Measurements from ENCODE around the gene POLA1.
A peak's percentile ranks its signal among the peaks of the same experiment; 100 is the strongest.
"Not testable (repeated sequence)": the region's sequence is repeated elsewhere in the genome, so short reads cannot be mapped to it uniquely, and the experiment has no call there.

Gene POLA1

GRCh38 chrX:24799078-24799477, 105.4 kb downstream of the POLA1 start:
- DNase-seq: no peak

- DNase-seq: no peak
These were observed 105.8 kb downstream of the POLA1 start for GRCh38 chrX:24799565-24799964.

GRCh38 chrX:24805201-24805600, 111.5 kb downstream of the POLA1 start:
- no peak for DNase-seq

GRCh38 chrX:24819807-24820206, 126.1 kb downstream of the POLA1 start:
- DNase-seq: not testable (repeated sequence)

DNA sequence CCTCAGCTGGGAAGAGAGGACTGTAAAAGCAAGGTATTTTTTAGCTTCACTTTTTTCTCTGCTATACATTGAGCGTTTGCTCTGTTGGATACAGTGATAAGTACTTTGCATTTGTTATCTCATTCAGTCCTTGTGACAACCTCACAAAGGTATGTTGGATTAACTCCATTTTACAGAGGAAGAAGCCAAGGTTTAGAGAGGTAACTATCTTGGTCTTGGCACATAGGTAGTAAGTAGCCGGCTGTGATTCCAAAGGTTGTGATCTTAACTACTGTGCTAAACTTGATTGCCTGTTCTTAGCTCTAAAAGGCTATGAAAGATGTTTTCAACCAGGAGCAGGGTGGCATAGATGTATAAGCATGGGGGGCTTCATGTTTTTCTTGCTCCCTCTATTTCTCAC, 134.4 kb downstream of the POLA1 start:
- no peak for DNase-seq

GRCh38 chrX:24828600-24828999, 134.9 kb downstream of the POLA1 start:
- no peak for DNase-seq

- DNase-seq: no peak
These were observed 140.0 kb downstream of the POLA1 start for GRCh38 chrX:24833695-24834094.

- no peak for DNase-seq
These were observed 144.2 kb downstream of the POLA1 start for GRCh38 chrX:24837966-24838365.

GRCh38 chrX:24838629-24839028, 144.9 kb downstream of the POLA1 start:
- peak in 1 of 5 experiments; percentile 45 for DNase-seq

DNA sequence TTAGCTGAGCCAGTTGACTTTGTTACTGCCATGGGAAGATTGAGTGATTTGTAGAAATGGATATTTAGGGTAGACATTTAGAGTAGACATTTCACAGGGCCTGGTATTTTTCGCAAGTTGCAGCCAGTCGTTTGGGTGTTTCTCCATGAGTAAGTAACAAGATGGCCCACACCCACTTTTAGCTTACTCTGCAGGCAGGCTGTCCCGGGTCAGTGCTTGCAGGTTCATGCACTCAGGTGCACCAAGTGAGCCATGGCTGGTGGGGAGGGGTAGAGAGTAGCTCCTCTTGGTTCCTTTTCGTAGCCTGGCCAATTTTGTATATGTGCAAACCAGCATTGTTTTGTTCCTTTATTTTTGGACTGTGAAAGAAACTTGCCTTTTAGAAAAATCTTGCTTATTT, 145.6 kb downstream of the POLA1 start:
- no peak for DNase-seq

DNA sequence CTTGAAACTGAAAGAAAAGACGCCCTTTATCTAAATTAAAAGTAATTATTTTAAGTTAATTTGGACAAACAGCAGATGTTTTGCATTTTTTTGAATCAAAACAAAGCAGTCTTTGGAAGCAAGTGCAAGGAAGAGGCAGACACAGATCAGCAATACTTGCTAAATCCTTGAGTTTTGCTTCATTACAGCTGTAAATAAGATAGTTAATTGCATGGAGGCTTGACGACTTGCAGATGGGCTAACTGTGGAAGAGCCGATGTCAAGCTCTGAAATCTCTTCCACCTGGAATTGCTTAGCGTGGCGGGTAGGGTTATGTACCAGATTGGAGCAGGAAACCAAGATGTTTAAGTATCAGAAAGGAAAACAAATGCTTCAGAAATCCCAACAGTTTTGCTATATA, 148.8 kb downstream of the POLA1 start:
- no peak for DNase-seq

DNA sequence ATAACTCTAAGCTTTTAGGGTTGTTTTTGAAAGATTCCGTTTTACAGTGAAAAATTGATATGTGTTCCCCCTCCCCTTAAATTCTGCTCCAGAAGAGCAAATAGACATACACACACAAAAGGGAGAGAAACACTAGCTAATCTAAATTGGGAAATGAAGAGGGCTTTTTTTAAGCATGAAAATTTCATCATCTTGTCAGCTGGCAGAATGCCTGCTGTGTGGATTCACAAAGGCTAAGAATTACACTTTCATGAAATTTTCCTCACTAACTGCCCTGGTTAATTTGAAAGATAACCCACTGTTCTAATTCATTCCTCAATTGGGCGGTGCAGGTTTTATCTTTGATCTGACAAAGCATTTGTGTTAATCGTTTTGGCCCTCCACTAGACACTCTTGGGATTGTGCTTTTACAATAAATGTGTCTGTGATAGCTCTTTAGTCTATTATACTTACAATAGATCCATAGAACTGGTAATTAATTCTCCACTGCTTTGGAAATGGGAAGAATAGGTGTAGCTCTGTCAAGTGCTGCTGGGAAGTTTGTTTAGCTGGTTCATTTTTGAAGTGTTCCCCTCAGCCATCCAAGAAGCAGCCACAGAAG, 152.9 kb downstream of the POLA1 start:
- no peak for DNase-seq

- DNase-seq: no peak
These were observed 157.6 kb downstream of the POLA1 start for GRCh38 chrX:24851289-24851688.

- no peak for DNase-seq
These were observed 158.1 kb downstream of the POLA1 start for GRCh38 chrX:24851780-24852179.

GRCh38 chrX:24858004-24858746, 164.5 kb downstream of the POLA1 start:
- no peak for DNase-seq

DNA sequence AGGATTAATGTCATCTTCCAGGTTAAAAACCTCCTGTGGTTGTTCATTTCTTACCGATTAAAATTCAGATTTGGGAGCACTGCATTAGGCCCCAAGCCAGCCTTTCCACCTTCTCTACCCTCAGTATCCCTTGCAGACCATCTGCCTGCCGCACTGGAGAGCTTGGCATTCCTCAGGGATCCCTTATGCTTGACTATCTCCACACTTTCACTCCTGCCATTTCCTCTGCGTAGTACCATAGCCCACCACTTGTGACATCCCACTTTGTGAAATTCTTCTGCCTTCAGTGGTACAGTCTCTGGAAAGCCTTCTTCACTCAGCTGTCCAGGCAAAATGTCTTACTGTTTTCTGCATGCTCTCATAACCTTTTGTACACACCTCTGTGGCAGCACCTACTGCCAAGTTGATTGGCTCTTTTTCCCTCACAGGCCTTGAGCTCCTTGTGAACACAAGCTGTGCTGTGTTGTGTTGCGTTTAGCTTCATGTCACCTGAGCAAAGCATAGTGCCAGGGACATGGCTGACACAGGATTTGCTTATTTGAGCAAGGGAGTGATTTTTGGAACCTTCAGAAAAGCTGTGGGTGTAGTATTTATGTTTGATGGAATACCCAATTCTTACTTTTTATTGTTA, 165.6 kb downstream of the POLA1 start:
- no peak for DNase-seq

DNA sequence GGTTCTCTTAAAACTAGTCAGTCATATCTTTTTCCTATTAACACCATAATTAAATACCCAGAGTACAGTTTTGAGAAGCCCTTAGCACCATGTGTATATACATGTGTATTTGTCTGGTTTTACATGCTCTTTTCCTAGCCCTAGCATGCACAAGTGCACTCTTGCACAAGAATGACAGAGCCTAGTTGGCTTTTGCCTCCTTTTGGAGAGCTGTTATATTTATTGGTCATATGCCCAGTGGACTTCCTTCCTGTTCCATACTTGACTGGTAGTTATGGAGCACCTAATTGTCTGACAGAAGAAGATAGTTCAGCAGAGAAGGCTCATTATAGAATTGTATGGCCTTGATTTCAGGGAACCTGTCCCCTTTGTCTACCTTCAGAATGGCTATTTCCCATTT, 166.4 kb downstream of the POLA1 start:
- DNase-seq: no peak

DNA sequence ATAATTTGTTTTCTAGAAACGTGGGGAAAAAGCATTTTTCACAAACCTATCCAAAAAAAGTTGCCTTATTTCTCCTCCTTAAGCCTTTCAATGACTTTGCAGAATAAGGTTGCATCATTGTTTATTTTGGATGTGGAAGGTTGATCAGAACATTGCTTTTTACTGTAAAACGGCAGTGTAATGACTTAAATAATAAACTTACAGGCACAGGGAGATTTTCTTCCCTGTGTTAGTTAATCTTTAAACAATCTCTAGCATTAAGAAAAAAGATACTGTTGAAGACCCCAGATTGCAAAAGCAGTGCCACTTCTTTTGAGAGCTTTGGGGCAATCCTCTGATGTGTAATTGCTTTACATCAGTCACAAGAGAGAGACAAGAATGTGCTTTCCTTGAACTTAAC, 168.6 kb downstream of the POLA1 start:
- DNase-seq: no peak

- DNase-seq: not testable (repeated sequence)
These were observed 170.1 kb downstream of the POLA1 start for GRCh38 chrX:24863779-24864178.

DNA sequence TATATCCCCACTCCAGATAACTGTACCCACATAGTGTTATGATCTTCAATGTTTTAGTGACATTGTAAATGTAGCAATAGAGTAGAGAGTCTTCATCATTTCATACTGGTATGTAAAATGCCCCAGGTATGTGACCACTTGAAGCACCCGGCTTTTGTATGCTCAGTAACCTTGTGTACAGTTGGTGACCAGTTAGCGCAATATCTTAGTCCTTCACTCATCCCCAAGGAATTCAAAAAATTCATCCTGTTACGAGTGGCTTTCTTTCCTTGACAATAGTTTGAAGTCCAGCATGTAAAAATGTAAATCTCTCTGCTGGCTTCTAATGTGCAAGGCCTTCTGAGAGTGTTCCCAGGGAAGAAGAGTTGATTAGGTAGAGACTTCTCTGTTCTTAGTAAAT, 176.4 kb downstream of the POLA1 start:
- DNase-seq: no peak

DNA sequence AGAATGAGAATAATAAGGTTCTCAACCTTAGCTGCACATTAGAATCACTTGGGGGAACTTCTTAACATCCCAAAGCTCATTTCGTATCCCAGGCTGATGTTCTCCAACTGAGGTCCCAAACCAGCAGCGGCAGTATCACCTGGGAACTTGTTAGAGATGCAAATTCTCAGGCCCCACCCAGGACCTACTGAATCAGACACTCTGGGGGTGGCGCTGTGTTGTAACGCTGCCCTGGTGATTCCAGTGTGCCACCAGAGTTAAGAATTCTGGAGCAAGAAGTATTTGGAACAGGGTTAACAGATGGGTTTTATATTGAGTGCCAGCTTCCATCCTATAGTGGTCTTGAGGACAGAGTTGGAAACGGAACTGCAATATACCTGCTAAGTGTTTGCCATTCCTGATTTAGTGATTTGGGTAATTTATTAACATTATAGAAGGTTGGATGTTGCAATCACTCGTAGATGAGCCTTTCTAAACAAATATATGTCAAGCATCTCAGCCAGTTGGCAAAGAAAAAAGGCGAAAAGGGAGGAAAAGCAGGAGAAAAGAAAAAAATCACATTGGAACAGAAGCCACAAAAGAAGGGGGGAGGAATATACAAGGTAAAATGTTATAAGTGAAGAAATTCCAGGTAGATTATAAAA, 181.0 kb downstream of the POLA1 start:
- no peak for DNase-seq

GRCh38 chrX:24876530-24877287, 183.0 kb downstream of the POLA1 start:
- no peak for DNase-seq

DNA sequence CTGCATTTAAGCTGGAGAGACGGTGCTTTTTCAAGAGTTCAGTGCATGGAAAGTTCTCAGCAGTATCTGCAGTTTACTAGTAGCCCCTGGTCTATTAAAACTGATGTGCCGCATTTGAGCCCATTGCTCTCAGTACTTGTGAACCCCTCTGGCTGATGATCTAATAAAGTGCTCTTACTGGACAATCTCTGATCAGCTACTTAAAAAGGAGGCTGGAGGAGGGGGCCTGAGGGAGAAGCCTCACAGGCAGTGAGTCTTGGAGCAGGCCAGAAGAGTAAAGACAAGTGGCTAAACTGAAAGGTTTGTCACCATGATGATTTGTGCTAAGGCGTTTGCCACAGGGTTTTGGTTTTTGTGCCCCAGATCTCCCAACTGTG, 183.6 kb downstream of the POLA1 start:
- no peak for DNase-seq
